B cell (primary cell): ENCODE data around the gene DPYD. TPM values are rescaled to one million over a fixed set of nuclear protein-coding genes. Genes with fewer than 3 reads are reported as not detected.

ENCODE experiments used
- ATAC-seq: fragments of 200-7000 bp; cut with Tn5 transposase; one replicate; pipeline ENCODE4 v1.10.0; 2021; ENCODE audit warnings: low read depth, mild to moderate bottlenecking, moderate number of reproducible peaks, moderate library complexity
- CTCF ChIA-PET: fragments of 350-600 bp; sonication (Branson Sonifier 250); formaldehyde crosslinking; loops from one replicate; lab custom pipeline; 2021; ENCODE audit warnings: antibody characterized with exemption, inconsistent platforms; lab: Charles Lee
- POLR2A ChIA-PET: fragments of 350-600 bp; sonication (Branson Sonifier 250); formaldehyde crosslinking; loops from one replicate; lab custom pipeline; 2021; ENCODE audit warnings: antibody characterized with exemption; lab: Charles Lee
- DNase-seq: peaks from one replicate; pipeline ENCODE4 v3.0.0; 2013
- H2AFZ ChIP-seq: 2 replicates; pipeline ENCODE4 v1.6.1; 2012; ENCODE audit warnings: mild to moderate bottlenecking, low read depth, low read length; ENCODE audit not compliant: insufficient read depth, poor library complexity, severe bottlenecking
- H3K27ac ChIP-seq, 2 donors: 1 replicate in 1 of 2; 2 replicates in 1 of 2; pipeline ENCODE4 v1.5.1; 2012 to 2013; ENCODE audit warnings: low read length in 2 of 2, mild to moderate bottlenecking in 2 of 2, moderate library complexity in 1 of 2
- H3K27me3 ChIP-seq, 4 experiments: fragments of 200-600 bp in 1 of 4; sonication (generic) in 1 of 4; replicated peaks in 1 of 4; 1 replicate in 2 of 4; 2 replicates in 2 of 4; pipeline versions ENCODE4 v1.6.1 to v1.7.0; 2013 to 2016; ENCODE audit warnings: low read length in 3 of 4, mild to moderate bottlenecking in 2 of 4, mixed read lengths in 1 of 4, moderate library complexity in 1 of 4; ENCODE audit not compliant: insufficient read depth in 4 of 4, control insufficient read depth in 3 of 4; ENCODE audit errors: control extremely low read depth in 1 of 4
- H3K36me3 ChIP-seq, 2 experiments: replicated peaks in 1 of 2; 1 replicate in 1 of 2; 2 replicates in 1 of 2; pipeline versions ENCODE4 v1.6.1 to v1.7.1; 2013; ENCODE audit warnings: low read length in 1 of 2; ENCODE audit not compliant: insufficient read depth in 2 of 2, control insufficient read depth in 1 of 2; ENCODE audit errors: control extremely low read depth in 1 of 2, extremely low read depth in 1 of 2
- H3K4me1 ChIP-seq, 2 donors: fragments of 200-600 bp in 1 of 2; sonication (generic) in 1 of 2; 1 replicate in 1 of 2; 2 replicates in 1 of 2; pipeline versions ENCODE4 v1.5.1 to v1.6.1; 2013 to 2017; ENCODE audit warnings: low read length in 2 of 2; ENCODE audit not compliant: control insufficient read depth in 2 of 2, insufficient read depth in 2 of 2
- H3K4me2 ChIP-seq: replicated peaks from 2 replicates; pipeline ENCODE3; 2012; ENCODE audit warnings: mild to moderate bottlenecking, low read depth, low read length; ENCODE audit not compliant: poor library complexity, severe bottlenecking
- H3K4me3 ChIP-seq, 5 experiments: fragments of 200-600 bp in 1 of 5; sonication (generic) in 1 of 5; 1 replicate in 3 of 5; 2 replicates in 2 of 5; pipeline versions ENCODE4 v1.5.1 to v1.7.0; 2011 to 2016; ENCODE audit warnings: low read length in 4 of 5, mild to moderate bottlenecking in 4 of 5, low read depth in 2 of 5, control low read depth in 1 of 5, moderate library complexity in 1 of 5; ENCODE audit not compliant: insufficient read depth in 1 of 5; ENCODE audit errors: control extremely low read depth in 1 of 5, extremely low read depth in 1 of 5
- H3K79me2 ChIP-seq: fragments of 200-600 bp; sonication (generic); one replicate; pipeline ENCODE4 v1.6.0; 2016; ENCODE audit warnings: low read length; ENCODE audit not compliant: control insufficient read depth, insufficient read depth
- H3K9ac ChIP-seq: fragments of 200-600 bp; sonication (generic); 2 replicates; pipeline ENCODE4 v1.6.1; 2017; ENCODE audit warnings: mild to moderate bottlenecking, low read length, moderate library complexity
- H3K9me3 ChIP-seq, 3 donors: one replicate each; pipeline versions ENCODE4 v1.6.1 to v1.7.1; 2013; ENCODE audit warnings: low read length in 2 of 3; ENCODE audit not compliant: control insufficient read depth in 2 of 3, insufficient read depth in 1 of 3; ENCODE audit errors: control extremely low read depth in 1 of 3
- H4K20me1 ChIP-seq: 2 replicates; pipeline ENCODE4 v1.6.0; 2012; ENCODE audit warnings: mild to moderate bottlenecking, low read length; ENCODE audit not compliant: insufficient read depth, control insufficient read depth, poor library complexity, severe bottlenecking
- H3K27ac Mint-ChIP-seq: one replicate; pipeline ENCODE4 v1.8.0; 2021; ENCODE audit warnings: mixed read lengths
- H3K27me3 Mint-ChIP-seq: one replicate; pipeline ENCODE4 v1.8.0; 2021; ENCODE audit warnings: mixed read lengths
- H3K4me1 Mint-ChIP-seq: one replicate; pipeline ENCODE4 v1.8.0; 2021; ENCODE audit warnings: mixed read lengths
- H3K4me3 Mint-ChIP-seq: one replicate; pipeline ENCODE4 v1.8.0; 2021; ENCODE audit warnings: mixed read lengths
- H3K9me3 Mint-ChIP-seq: one replicate; pipeline ENCODE4 v1.8.0; 2022; ENCODE audit warnings: mixed read lengths; ENCODE audit not compliant: insufficient read depth
- CTCF ChIP-seq: fragments of 200-600 bp; IDR thresholded peaks from one replicate; pipeline ENCODE4 v1.8.0; 2022; ENCODE audit warnings: antibody characterized with exemption, mild to moderate bottlenecking
- EZH2 ChIP-seq: IDR thresholded peaks from 2 replicates; pipeline ENCODE4 v1.6.1; 2012; ENCODE audit warnings: borderline replicate concordance, low read depth, mild to moderate bottlenecking, moderate library complexity, low read length; ENCODE audit not compliant: insufficient read depth, poor library complexity, severe bottlenecking
- WGBS: methylation state at CpG from one replicate; pipeline ENCODE4 v1.1.5; 2013; ENCODE audit warnings: missing lambda C conversion rate; ENCODE audit not compliant: insufficient coverage; 5-methylcytosine and 5-hydroxymethylcytosine counted together
- intact Hi-C: fragments of 100-400 bp; cut with micrococcal nuclease; formaldehyde crosslinking; loops from one replicate; pipeline ENCODE4 v1.10.0; 2022
- polyA plus RNA-seq: library from polyadenylated mRNA; depleted of rRNA; stranded (reverse); fragments of >200 nt; gene quantifications from 2 replicates; pipeline ENCODE4 v1.2.3, GENCODE V29; 2012
- total RNA-seq, 2 donors: library from RNA; stranded (reverse); fragments of 120-200 nt in 1 of 2; gene quantifications; 1 replicate in 1 of 2; 2 replicates in 1 of 2; pipeline versions ENCODE4 v1.2.3 to v1.2.4, GENCODE V29; 2013 to 2022

DPYD gene
- total and polyA plus RNA-seq, 2 donors (not counting 1 experiment from before 2014, with no cell fraction given), result 4.2 to 19.0 TPM

- Mint-ChIP-seq H3K27me3 (no peaks in the 10 kb centered on the region), H3K27ac (no peak overlapping the region), H3K4me3 (no peak overlapping the region), H3K9me3 (no peaks in the 10 kb centered on the region), H3K4me1 (peaks cover 16% of the 10 kb centered on the region)
- H3K36me3 ChIP-seq, result no peaks in the 10 kb centered on the region
- ATAC-seq, result no peak
- intact Hi-C loops, result no loop called here
- no peaks in the 10 kb centered on the region for H3K79me2 ChIP-seq
- TF ChIP-seq CTCF, result no peak
- TF ChIP-seq EZH2, result no peak
- no peaks in the 10 kb centered on the region for H4K20me1 ChIP-seq
- H3K4me3 ChIP-seq, result no peak overlapping the region
- no peak overlapping the region for H3K4me2 ChIP-seq
- POLR2A ChIA-PET, result no interaction called here
- no peak overlapping the region for H3K9ac ChIP-seq
- H2AFZ ChIP-seq, result no peak overlapping the region
- DNase-seq, result no peak
- peaks cover 5 to 12% of the 10 kb centered on the region in 2 donors for H3K4me1 ChIP-seq
- WGBS, result 73% methylated on average over 1 of the region's 2 CpGs
- H3K27me3 ChIP-seq, result no peaks in the 10 kb centered on the region
- no peak overlapping the region for H3K27ac ChIP-seq
- CTCF ChIA-PET, result no interaction called here
- H3K9me3 ChIP-seq, result peaks cover 0 to 1% (median 0%) of the 10 kb centered on the region in 3 donors
Measured at GRCh38 chr1:97780884-97781283, 139.9 kb downstream of the DPYD start.

GRCh38 chr1:97778718-97779117, 142.1 kb downstream of the DPYD start:
- peaks cover 0 to 1% of the 10 kb centered on the region in 2 experiments for H3K36me3 ChIP-seq
- H3K9me3 ChIP-seq, result peaks cover 0 to 3% (median 1%) of the 10 kb centered on the region in 3 donors
- H3K4me3 ChIP-seq, result no peak overlapping the region
- intact Hi-C loops, result no loop called here
- no peaks in the 10 kb centered on the region for H3K27me3 Mint-ChIP-seq
- H4K20me1 ChIP-seq, result no peaks in the 10 kb centered on the region
- peaks cover 5 to 12% of the 10 kb centered on the region in 2 donors for H3K4me1 ChIP-seq
- POLR2A ChIA-PET, result no interaction called here
- no peaks in the 10 kb centered on the region for H3K27me3 ChIP-seq
- H3K27ac Mint-ChIP-seq, result no peak overlapping the region
- no peak overlapping the region for H3K27ac ChIP-seq
- H3K9me3 Mint-ChIP-seq, result no peaks in the 10 kb centered on the region
- no peak for DNase-seq
- H3K4me3 Mint-ChIP-seq, result no peak overlapping the region
- no peak overlapping the region for H3K4me2 ChIP-seq
- peaks cover 15% of the 10 kb centered on the region for H3K4me1 Mint-ChIP-seq
- H2AFZ ChIP-seq, result no peak overlapping the region
- ATAC-seq, result no peak
- CTCF ChIA-PET, result no interaction called here
- TF ChIP-seq CTCF (no peak), EZH2 (no peak)
- H3K79me2 ChIP-seq, result no peaks in the 10 kb centered on the region
- no peak overlapping the region for H3K9ac ChIP-seq
